HG02852 (cell line): ENCODE results near the gene TCEANC.
A peak's percentile ranks its signal among the peaks of the same experiment; 100 is the strongest.
"Not testable (repeated sequence)": the region's sequence is repeated elsewhere in the genome, so short reads cannot be mapped to it uniquely, and the experiment has no call there.

Experiments
- ATAC-seq: cut with Tn5 transposase; IDR thresholded peaks from one replicate; pipeline ENCODE4 v1.9.1; 2021; ENCODE audit warnings: mild to moderate bottlenecking, moderate library complexity; ENCODE audit not compliant: unreplicated experiment

Gene TCEANC, protein sequence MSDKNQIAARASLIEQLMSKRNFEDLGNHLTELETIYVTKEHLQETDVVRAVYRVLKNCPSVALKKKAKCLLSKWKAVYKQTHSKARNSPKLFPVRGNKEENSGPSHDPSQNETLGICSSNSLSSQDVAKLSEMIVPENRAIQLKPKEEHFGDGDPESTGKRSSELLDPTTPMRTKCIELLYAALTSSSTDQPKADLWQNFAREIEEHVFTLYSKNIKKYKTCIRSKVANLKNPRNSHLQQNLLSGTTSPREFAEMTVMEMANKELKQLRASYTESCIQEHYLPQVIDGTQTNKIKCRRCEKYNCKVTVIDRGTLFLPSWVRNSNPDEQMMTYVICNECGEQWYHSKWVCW

DNA sequence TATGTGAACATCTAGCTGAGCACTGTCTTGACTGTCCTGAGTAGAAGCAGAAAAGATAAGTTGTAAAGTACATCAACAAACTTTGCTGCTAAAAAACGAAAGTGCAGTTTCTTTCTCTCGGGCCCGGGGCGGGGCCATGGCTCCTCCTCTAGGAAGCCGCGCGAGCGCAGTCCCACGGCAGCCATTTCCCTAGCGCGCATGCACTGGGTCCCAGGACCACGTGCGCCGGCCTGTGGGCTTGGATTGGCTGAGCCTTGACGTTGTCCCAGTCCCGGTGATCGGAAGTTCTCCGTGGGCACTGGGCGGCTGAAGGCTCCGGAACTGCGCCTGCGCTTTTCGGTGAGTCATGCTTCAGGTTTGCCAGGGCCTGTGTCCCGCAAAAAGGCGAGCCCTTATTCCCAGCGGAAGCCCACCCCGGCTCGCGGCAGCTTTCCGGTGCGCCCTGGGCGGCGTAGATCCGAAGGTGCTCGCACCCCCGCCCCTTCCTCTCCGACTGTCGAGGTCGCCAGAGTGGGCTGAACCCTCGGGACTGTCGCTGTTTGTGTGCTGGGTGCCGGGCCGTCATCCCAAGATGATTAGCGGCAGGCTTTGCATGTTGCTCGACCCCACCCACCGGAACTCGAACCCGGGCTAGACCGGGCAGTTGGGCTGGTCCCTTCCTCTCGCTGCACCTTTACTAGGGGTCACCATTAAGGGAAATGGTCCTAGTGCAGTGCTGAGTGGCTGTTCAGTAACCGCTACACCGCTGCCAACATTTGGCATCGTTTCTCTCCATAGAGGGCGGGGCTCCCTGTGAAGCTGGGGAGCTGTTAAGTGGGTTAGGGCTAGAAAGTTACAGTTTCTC, at the start of gene TCEANC:
Gene TCEANC (plus strand): TSS at position 292 of the 844 bp plus-strand sequence. CDS start 9,368 bp downstream, outside the sequence.
- peak; percentile 96 for ATAC-seq

DNA sequence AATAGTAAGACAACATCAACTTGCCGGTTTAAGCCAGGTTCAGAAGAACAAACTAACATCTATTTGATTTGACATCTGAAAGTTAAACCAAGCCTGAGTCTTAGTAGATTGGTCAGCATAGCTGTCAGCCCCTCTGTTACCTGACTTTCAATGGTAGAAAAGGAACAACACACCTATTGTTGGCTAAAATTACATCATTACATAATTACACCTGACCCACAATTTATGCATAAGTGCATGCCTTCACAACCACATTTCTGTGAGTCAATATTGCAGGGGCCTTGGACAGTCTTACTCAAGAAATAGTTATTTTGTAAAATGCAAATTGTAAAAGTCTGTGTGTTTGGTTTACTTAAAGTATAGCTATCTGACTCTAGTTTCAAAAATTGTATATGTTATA, 47.3 kb upstream of the TCEANC start:
- no peak for ATAC-seq

DNA sequence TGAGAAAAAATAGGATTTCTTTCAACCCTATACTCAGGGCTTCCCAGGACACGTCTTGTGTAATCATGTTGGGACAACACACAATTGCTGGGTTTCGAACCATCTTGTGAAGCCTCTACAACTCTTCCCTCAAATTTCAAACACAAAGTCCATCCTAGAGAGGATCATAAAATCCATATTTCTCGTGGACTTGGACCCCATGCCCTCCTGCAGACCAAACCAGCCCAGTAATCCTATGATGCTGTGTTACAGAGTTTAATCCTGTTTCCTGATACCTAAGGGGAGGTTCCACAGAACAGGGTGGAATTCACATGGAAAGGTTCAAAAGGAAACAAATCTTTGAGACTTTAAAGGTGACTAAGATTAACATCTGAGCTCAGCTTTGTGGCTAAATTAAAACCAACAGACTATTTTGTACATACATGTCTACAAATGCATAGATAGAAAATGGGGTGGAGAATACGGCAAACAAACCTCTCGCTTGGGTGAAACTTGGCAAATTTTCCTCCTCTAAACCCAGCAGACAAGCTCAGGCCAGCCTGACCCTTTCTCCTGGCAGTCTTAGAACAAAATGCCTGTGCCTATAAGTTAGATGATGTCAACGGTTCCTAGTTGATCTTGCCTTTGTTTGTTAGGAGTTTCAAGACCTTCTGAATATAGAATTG, 45.5 kb upstream of the TCEANC start:
- no peak for ATAC-seq

DNA sequence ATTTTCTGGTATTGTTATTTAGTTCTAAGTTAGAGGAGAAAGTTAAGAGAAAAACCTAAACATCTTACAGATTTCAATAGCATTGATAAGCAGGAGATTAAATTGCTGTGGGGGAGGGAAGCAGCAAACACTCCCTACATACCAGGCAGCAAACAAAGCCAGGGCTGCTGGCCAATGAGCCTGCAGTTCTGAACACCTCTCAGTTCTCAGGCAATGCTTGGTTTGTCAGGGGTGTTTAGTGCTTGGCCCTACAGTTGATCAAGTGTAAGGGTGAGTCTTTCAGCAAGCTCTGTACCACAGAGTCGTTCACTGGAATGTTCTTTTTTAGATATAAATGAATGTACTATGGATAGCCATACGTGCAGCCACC, 45.0 kb upstream of the TCEANC start:
- ATAC-seq = no peak

DNA sequence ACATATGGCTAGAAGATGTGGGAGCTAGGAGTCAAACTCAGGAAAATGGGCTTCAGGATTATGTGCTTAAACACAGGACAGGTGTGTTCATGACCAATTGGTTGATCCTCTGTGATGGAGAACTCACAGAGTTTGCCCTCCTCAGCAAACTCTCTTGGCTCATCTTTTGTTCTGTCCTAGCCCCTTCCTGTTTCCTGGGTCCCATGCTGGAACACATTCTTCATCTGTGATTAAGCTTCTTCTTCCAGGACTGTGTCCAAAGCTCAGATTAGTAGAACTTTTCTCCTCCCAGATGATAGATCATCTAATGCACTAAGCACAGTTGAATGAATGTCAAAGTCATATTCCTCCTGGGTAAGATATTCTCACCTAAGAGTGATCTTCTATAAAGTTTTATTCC, 38.8 kb upstream of the TCEANC start:
- no peak for ATAC-seq

DNA sequence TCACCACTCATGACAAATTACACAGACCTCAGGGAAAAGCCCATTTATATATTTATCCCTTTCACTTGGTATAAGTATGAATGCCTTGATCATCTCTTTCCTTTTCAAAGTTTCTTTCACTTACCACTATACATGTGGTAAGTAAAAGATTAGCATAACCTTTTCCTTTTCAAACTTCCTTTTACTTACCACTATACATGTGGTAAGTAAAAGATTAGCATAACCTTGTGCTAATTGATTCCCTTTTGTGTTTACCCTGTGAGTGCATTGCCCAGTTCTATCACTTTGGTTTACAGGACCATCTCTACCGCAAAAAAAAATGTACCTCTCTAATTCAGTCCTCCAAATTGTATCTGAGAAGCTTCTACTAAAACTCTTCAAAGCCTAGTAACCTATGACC, 32.7 kb upstream of the TCEANC start:
- ATAC-seq = no peak

DNA sequence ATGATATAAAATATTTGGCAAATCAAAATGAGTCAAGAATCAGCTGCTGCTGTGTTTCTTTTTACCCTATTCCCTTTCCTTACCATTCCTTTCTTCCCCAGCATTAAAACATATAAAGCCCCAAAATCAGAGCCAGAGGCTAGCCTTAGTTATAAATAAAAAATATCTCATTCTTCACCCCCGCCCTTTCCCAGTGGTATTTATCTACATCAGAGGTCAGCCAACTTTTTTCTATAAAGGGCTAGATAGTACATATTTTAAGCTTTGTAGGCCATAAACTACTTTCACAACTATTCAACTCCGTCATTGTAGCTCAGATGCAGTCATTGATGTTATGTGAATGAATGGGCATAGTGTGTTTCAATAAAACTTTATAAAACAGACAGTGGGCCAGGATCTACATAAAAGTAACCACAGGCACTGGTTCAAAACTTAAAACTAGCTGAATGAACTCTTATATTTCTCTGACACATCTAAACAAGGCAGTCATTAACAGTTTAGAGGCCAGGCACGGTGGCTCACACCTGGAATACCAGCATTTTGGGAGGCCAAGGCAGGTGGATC, 30.5 kb upstream of the TCEANC start:
- no peak for ATAC-seq

DNA sequence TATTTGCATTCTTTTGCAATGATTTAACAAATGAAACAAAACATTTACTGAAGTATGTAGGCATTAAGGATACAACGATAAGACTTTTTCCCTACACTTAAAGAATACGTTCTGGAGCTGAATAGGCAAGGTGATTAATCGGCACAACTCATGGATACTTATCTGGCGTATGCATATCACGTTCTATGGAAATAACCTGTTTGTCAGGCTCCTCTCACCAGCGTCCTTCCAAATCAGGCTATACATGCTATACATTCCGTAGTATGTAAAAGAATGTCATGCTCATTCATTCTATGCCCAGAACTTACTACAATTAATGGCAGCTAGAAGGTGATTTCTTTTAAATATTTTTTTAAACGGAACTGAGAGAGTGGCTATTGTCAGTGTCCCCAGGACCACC, 25.6 kb upstream of the TCEANC start:
- no peak for ATAC-seq

DNA sequence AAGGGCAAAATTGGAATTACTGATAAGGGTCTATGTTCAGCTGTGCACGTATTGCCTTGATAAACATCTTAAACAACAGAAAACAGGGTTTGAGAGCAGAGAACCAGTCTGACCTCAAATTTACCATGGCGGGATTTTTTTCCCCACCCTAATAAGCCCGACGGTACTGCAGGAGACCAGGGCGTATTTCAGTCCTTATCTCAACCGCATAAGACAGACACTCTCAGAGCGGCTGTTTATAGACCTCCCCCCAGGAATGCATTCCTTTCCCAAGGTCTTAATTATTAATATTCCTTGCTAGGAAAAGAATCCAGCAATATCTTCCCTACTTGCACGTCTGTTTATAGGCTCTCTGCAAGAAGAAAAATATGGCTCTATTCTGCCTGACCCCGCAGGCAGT, 15.7 kb upstream of the TCEANC start:
- not testable (repeated sequence) for ATAC-seq

DNA sequence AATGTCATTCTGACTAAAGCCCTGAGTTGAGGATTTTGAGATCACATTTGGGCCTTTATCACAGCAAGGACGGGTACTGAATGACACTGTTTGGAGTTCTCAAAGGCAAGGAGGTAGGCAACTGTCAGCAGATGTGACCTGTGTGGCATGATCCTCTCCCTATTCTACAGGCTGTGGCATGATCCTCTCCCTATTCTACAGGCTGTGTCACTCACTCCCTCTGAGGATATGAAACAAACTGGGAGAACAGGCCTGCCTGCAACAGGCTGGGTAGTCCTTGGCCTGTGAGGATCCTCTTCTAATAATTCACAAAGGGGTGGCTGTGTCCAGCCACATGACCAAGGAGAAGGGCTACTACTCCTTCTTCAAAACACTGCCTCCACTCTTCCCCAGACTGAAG, 14.9 kb upstream of the TCEANC start:
- ATAC-seq = no peak

DNA sequence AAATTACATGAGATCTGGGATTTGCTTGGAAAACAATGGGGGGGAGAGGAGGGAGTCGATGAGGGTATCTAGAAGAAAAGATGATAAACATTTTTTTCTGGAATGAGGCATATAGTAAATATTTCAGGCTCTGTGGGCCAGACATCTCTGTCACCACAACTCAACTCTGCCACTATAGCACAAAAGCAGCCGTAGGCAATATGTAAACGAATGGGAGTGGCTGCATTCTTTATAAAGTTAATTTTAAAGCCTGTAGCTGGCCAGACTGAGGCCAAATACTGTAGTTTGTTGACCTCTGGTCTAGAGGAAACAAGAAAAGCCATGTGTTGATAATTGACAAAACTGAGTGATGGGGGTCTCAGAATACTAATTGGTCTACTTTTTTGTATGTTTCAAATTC, 14.1 kb upstream of the TCEANC start:
- no peak for ATAC-seq

DNA sequence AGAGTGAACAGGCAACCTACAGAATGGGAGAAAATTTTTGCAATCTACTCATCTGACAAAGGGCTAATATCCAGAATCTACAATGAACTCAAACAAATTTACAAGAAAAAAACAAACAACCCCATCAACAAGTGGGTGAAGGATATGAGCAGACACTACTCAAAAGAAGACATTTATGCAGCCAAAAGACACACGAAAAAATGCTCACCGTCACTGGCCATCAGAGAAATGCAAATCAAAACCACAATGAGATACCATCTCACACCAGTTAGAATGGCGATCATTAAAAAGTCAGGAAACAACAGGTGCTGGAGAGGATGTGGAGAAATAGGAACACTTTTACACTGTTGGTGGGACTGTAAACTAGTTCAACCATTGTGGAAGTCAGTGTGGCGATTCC, 11.3 kb upstream of the TCEANC start:
- ATAC-seq = not testable (repeated sequence)

DNA sequence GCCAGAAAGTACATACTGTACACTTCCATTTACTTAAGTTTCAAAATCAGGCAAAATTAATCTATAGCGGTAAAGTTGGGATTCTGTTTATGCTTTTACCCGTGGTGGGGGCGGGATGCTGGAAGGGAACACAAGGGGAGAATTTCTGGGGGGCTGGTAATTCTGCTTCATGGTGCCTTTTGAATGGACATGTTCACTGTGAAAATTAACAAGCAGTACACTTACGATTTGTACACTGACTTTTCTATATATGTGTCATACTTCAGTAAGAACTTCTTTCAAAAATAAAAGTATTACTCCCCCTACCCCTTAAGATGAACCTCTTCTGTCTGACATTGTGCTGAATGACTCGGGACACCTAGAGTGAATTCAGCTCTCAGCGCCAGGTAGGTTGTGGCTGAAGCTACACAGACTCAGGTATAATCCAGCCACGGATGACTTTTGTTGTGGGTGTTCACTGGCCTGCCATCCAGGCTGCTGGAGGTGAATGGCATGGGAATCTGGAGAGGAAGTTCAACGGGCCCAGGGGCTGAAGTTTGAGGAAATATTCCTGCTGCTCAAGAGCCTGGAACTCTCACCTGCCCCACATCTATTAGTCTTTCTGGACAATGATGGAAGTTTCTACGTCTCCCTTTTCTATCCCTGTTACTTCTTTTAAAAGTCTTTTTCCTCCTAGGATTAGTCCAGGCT, 7.3 kb upstream of the TCEANC start:
- ATAC-seq = no peak

DNA sequence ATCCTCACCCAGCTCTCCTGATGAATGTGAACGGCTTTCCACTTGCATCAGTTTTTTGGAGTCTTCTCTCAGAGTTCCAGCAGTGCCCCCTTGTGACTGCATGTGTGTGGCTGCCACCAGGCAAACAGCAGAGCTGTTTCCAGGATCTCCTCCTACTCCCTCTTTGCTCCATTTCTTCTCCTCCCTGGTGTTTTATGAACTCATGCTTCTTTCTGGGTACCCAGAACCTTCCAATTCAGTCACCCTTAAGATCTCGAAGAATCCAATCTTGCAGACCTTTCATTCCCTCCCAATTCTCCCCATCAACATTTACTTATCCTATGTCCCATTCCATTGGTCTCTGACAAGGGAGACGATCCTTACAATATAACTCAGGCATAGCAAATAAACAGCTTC, 6.8 kb upstream of the TCEANC start:
- no peak for ATAC-seq

DNA sequence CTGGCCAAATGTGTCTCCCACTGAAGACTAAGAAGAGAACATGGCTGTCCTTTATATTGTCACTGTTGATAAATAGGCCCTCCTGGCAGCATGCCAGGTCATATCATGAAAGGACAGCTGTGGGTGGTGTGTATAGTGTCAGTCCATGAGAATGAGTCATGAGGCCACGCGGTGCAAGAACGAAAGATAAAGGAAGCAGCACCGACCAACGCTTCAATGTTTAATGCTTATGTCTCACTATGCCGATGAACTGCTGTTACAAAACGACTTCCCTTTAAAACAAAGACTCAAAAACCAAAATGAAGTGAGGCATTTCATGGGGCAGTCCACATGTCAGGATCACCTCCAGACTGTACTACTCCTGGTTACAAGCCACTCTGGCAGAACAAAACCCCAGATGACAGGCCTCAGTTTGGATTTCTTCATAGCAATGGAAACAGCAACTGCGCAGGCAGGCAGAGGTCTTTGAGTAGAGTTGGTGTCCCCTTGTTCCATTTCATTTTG, 5.2 kb upstream of the TCEANC start:
- ATAC-seq = no peak

DNA sequence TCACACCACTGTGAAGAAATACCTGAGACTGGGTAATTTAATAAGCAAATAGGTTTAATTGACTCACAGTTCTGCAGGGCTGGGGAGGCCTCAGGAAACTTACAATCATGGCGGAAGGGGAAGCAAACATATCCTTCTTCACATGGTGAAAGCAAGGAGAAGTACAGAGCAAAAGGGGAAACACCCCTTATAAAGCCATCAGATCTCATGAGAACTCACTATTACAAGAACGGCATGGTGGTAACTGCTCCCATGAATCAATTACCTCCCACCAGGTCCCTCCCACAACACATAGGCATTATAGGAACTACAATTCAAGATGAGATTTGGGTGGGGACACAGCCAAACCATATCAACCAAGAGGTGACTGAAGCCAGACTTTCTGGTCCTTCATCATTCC, 4.6 kb upstream of the TCEANC start:
- ATAC-seq = not testable (repeated sequence)

DNA sequence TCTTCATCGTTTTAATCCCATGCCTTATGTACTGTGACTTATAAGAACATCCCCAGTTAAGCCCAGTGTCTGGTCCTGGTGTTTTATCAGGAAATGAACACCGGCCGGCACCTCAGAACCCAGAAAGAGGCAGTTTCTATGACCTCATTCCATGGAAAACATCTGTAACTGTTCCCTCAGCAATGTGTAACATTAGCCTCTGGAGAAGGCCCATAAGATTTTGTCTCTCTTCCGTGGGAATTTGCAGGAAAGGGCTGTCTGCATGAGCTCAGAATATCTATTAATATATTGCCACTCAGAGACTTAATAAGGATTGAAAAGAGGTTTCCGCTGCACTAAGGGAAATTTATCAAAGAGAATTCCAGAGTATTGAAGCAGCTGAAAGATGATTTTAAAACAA, 3.1 kb upstream of the TCEANC start:
- no peak for ATAC-seq

DNA sequence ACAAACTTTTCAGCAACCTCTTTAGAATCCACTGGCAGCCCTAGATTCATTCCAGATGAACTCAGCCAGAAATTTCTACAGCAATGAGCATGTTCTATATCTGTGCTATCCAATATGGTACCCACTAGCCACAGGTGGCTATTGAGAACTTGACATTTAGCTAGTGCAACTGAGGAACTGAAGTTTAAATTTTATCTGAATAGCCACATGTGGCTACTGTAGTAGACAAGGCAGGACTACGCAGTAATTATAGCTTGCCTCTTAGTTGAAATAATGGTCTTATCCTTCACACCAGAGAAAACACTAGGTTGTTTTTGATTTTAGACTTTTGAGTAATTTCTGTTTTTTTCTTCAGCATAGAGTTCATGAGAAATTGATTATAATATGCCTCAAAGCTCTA, 2.6 kb upstream of the TCEANC start:
- no peak for ATAC-seq

DNA sequence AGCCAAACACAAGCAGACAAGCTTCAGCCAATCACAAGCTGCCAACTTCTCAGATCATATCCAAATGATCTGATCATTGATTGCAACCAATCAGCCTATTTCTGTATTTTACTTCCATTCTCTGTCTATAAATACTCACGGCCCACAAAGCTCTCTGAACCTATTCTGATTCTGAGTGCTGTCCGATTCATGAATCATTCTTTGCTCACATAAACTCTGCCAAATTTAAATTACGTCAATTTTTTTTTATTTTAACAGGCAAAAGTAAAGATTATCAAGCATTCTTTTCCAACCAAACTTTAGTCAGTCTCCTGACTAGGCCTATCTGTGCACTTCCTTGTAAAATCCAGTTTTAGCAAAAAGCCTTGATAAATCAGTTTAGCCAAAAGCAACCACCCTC, 1.8 kb upstream of the TCEANC start:
- ATAC-seq = no peak

DNA sequence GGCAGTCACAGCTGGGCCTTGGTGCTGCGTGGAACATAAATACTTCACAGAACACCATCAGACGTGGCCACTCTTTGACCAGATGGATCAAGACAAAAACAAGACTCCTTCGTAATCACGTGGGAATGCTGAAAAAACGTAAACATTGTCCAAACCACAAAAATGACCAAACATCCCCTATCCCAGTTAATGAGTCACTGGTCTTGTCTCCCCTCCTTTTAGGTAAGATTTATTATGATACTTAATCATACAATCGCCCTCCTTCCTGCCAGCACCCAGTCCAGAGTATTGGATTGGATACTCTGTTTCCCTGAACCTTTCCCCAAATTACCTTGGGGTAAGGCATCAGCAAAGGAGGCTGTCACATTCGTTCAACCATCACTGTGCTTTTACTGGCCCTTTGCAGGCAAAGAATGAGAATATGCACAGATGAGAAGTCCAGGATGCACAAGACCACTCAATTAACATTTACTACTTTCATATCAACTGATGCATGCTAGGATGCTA, 601 bp upstream of the TCEANC start:
- peak; percentile 1 for ATAC-seq
